Measurements from ENCODE around the gene SLC35G6. TPM values are rescaled to one million over a fixed set of nuclear protein-coding genes. Genes with fewer than 3 reads are reported as not detected.

SLC35G6 gene
- total and polyA plus RNA-seq, 2 of the 13 experiments (the other 11 are each of a cell fraction or from before 2014, with no cell fraction given) = 0.07 TPM; not detected in 1

- H2AFZ ChIP-seq (ENCODE audit: low read length) = no peak within 1 kb of the TSS
- DNase-seq (ENCODE audit: low spot score) (peak; percentile 85), FAIRE-seq (no peak), ATAC-seq (peak; percentile 87)
- WGBS (ENCODE audit: low lambda C conversion rate) = 0% methylated on average over 4 of the region's 51 CpGs
- in situ Hi-C loops (cut with HindIII; ENCODE audit: extremely low pct_ligation_motif_present, low pct_unique_long_range_greater_than_20kb) (no loop called here), intact Hi-C loops (cut with micrococcal nuclease; ENCODE audit: unreplicated experiment) (loop anchor here (1.0 to 5.0 kb wide), 2 partner anchors 37 to 116 kb away; partner anchors contain the start of genes NEURL4, POLR2A and SLC35G6)
- H4K20me1 ChIP-seq (ENCODE audit: insufficient read depth, low read length) = no peaks in the 10 kb centered on the region
- H3K4me2 ChIP-seq (ENCODE audit: low read depth, low read length) = peak within 1 kb of the TSS; percentile 89
- H3K4me1 ChIP-seq (ENCODE audit: insufficient read depth, low read length) = peaks cover 50% of the 10 kb centered on the region
- ChIA-PET CTCF (ENCODE audit: low intra/inter-chr PET ratio, low total read pairs) (interaction anchor here (1.3 kb wide), 1 partner anchor 89 kb away, joined by 3 read pairs; no protein-coding TSS in a partner anchor), POLR2A (interaction anchor here (0.6 to 3.7 kb wide), 21 partner anchors 9 to 242 kb away, joined by 3 to 48 read pairs (median 4); partner anchors contain the start of genes CD68, PLSCR3, POLR2A and SLC35G6)
- no peaks in the 10 kb centered on the region for H3K36me3 ChIP-seq (replicated peaks in 1 of 2; ENCODE audit: control insufficient read depth in 1 of 2, insufficient read depth in 2 of 2, low read length in 2 of 2)
- peak within 1 kb of the TSS; percentile 73 for H3K27ac ChIP-seq (ENCODE audit: extremely low read length, insufficient read depth, low read length)
- H3K9ac ChIP-seq (ENCODE audit: insufficient read depth, low read depth, low read length) = peak within 1 kb of the TSS; percentile 75
- no peaks in the 10 kb centered on the region for H3K79me2 ChIP-seq (ENCODE audit: insufficient read depth, low read length)
- no peaks in the 10 kb centered on the region for H3K9me3 ChIP-seq (ENCODE audit: low read length)
- BruUV-seq (replicated peaks) = TSS peak; percentile 55
- H3K27me3 ChIP-seq (ENCODE audit: control insufficient read depth in 1 of 2, insufficient read depth in 2 of 2, low read length in 2 of 2) = peaks cover 6 to 27% of the 10 kb centered on the region in 2 experiments; a peak in 4 of 5 replicates
- peak within 1 kb of the TSS; percentile 62 to 85 (median 63) for H3K4me3 ChIP-seq (replicated peaks in 1 of 3; ENCODE audit: insufficient read depth in 1 of 3, low read depth in 2 of 3, low read length in 3 of 3)
- TF ChIP-seq ZNF276 (CRISPR knock-in tag; IDR thresholded peaks at IDR 0.05; ENCODE audit: low read depth) = no peak
- TF ChIP-seq ZNF678 (CRISPR knock-in tag; IDR thresholded peaks at IDR 0.05) = no peak; the same call in 1 of the 2 replicates
- no peak for TF ChIP-seq ZNF432 (CRISPR knock-in tag; IDR thresholded peaks at IDR 0.05; ENCODE audit: borderline replicate concordance)
- peak; percentile 67; the same call in 1 of the 2 replicates for TF ChIP-seq NR2F2 (IDR thresholded peaks at IDR 0.05; ENCODE audit: borderline replicate concordance, low read depth)
- TF ChIP-seq ZBTB20 (CRISPR knock-in tag; IDR thresholded peaks at IDR 0.05; ENCODE audit: borderline replicate concordance, low read depth) = no peak
- no peak for TF ChIP-seq DNMT1 (CRISPR knock-in tag; IDR thresholded peaks at IDR 0.05)
- TF ChIP-seq, protein P1, sequence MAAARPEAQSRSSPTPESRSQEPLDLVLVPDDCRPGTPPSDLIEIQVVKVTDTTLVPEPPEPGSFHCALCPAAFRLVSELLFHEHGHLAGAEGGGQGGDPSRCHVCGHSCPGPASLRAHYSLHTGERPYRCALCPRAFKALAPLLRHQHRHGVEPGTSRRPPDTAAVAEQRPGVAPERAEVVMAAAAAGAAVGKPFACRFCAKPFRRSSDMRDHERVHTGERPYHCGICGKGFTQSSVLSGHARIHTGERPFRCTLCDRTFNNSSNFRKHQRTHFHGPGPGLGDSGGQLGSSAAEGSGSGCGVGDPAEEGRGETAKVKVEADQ (CRISPR knock-in tag; IDR thresholded peaks at IDR 0.05; ENCODE audit: borderline replicate concordance) = no peak; the same call in 1 of the 2 replicates
- no peak for TF ChIP-seq ZNF33B (CRISPR knock-in tag; IDR thresholded peaks at IDR 0.05)
- TF ChIP-seq CBX2 (IDR thresholded peaks at IDR 0.05; ENCODE audit: low read depth, low read length) = no peak
- no peak for TF ChIP-seq CBX2 (CRISPR knock-in tag; IDR thresholded peaks at IDR 0.05; ENCODE audit: low read depth)
- TF ChIP-seq TCF7 (IDR thresholded peaks at IDR 0.05; ENCODE audit: low read depth) = no peak
- peak; percentile 49; the same call in 1 of the 2 replicates for TF ChIP-seq SIN3A (IDR thresholded peaks at IDR 0.05; ENCODE audit: borderline replicate concordance, low read depth, low read length)
- no peak for TF ChIP-seq ZBTB8A (CRISPR knock-in tag; IDR thresholded peaks at IDR 0.05; ENCODE audit: borderline replicate concordance, low read depth)
- TF ChIP-seq MTERF4 (CRISPR knock-in tag; IDR thresholded peaks at IDR 0.05) = 0 out of 2 replicates have a peak, but pooled peaks have one; percentile 5
- peak; percentile 87 for TF ChIP-seq ZFX (CRISPR knock-in tag; IDR thresholded peaks at IDR 0.05; ENCODE audit: low read depth)
- TF ChIP-seq ZSCAN12 (CRISPR knock-in tag; IDR thresholded peaks at IDR 0.05) = no peak
- TF ChIP-seq ZFP37 (CRISPR knock-in tag; IDR thresholded peaks at IDR 0.05; ENCODE audit: borderline replicate concordance) = no peak
- no peak for TF ChIP-seq POGZ (CRISPR knock-in tag; IDR thresholded peaks at IDR 0.05)
- TF ChIP-seq MEF2D (CRISPR knock-in tag; IDR thresholded peaks at IDR 0.05) = no peak
- no peak for TF ChIP-seq ZNF33A (CRISPR knock-in tag; IDR thresholded peaks at IDR 0.05; ENCODE audit: borderline replicate concordance)
Measured at GRCh38 chr17:7444682-7445618, 36.3 kb upstream of the SLC35G6 start, which contains the start of gene CHRNB1. CHRNB1 (plus strand) TSS chr17:7445061; CDS start chr17:7445128, 67 bp downstream.

Measured in HepG2 (cell line).